Dermis microvascular lymphatic vessel endothelial cell (primary cell): Measurements from ENCODE around the gene ARRB2. TPM values are rescaled to one million over a fixed set of nuclear protein-coding genes. Genes with fewer than 3 reads are reported as not detected.
A peak's percentile ranks its signal among the peaks of the same experiment; 100 is the strongest.

Source experiments
- DNase-seq, 2 donors: peaks; one replicate each; pipeline versions ENCODE4 v3.0.0 to v3.0.0-alpha.2; 2010; ENCODE audit warnings: low read depth in 2 of 2
- total RNA-seq: library from RNA; depleted of rRNA; stranded (reverse); fragments of >200 nt; gene quantifications from 2 replicates; pipeline ENCODE4 v1.2.1, GENCODE V29; 2014

ARRB2 gene
- total RNA-seq, 1 donor from 2014 or later = 8.2 TPM

GRCh38 chr17:4725646-4726310, 15.3 kb downstream of the ARRB2 start:
- DNase-seq = no peak

- DNase-seq = no peak
These were observed 17.7 kb downstream of the ARRB2 start for GRCh38 chr17:4728124-4728523.

- DNase-seq = no peak
These were observed 22.7 kb downstream of the ARRB2 start for GRCh38 chr17:4733073-4733531.

GRCh38 chr17:4734857-4735475, 24.5 kb downstream of the ARRB2 start:
- no peak for DNase-seq

GRCh38 chr17:4735876-4736651, 25.6 kb downstream of the ARRB2 start:
- peak in 1 of 2 donors; percentile 43 for DNase-seq

- DNase-seq = no peak
These were observed 28.0 kb downstream of the ARRB2 start for GRCh38 chr17:4738136-4739121.

GRCh38 chr17:4739122-4740024, 28.9 kb downstream of the ARRB2 start, which contains the start of the genes CXCL16 and ZMYND15:
TSS of gene CXCL16 (minus strand) at chr17:4739928. CDS start at chr17:4739339, 589 bp downstream.
TSS of gene ZMYND15 (plus strand) at chr17:4739833. CDS start at chr17:4740549, 716 bp downstream.
- DNase-seq = peak in 1 of 2 donors; percentile 29

GRCh38 chr17:4740025-4740351, 29.6 kb downstream of the ARRB2 start:
- no peak for DNase-seq

GRCh38 chr17:4740584-4740983, 30.2 kb downstream of the ARRB2 start:
- DNase-seq = no peak

- no peak for DNase-seq
These were observed 31.1 kb downstream of the ARRB2 start for GRCh38 chr17:4741544-4741943.

GRCh38 chr17:4742133-4742532, 31.7 kb downstream of the ARRB2 start:
- DNase-seq = no peak

GRCh38 chr17:4742629-4743028, 32.2 kb downstream of the ARRB2 start:
- no peak for DNase-seq

GRCh38 chr17:4743216-4743615, 32.8 kb downstream of the ARRB2 start:
- no peak for DNase-seq

GRCh38 chr17:4743898-4744297, 33.5 kb downstream of the ARRB2 start:
- DNase-seq = no peak

- DNase-seq = no peak
These were observed 34.9 kb downstream of the ARRB2 start for GRCh38 chr17:4744999-4745969.

GRCh38 chr17:4747847-4748246, 37.4 kb downstream of the ARRB2 start:
- DNase-seq = peak; percentile 11 to 58

GRCh38 chr17:4748686-4749085, 38.3 kb downstream of the ARRB2 start:
- no peak for DNase-seq

GRCh38 chr17:4750606-4751005, 40.2 kb downstream of the ARRB2 start:
- no peak for DNase-seq

- no peak for DNase-seq
These were observed 41.5 kb downstream of the ARRB2 start for GRCh38 chr17:4751932-4752331.
